K562 (cell line): ENCODE data around the gene TASP1. TPM values are rescaled to one million over a fixed set of nuclear protein-coding genes. Genes with fewer than 3 reads are reported as not detected.

Experiments used
- ATAC-seq: fragments of 200-7000 bp; cut with Tn5 transposase; 3 replicates; pipeline ENCODE4 v1.9.1; 2020; ENCODE audit warnings: moderate library complexity
- BruUV-seq: library from RNA; stranded (reverse); fragments of 400-500 nt; replicated peaks from 2 replicates; lab custom pipeline; 2021; lab: Mats Ljungman, UMichigan
- CTCF ChIA-PET: fragments of 300-600 bp; formaldehyde crosslinking; extraction: SDS; loops from one replicate; lab custom pipeline; 2021; ENCODE audit warnings: low intra/inter-chr PET ratio; lab: Yijun Ruan, JAX
- POLR2A ChIA-PET: fragments of 300-600, 350-650 bp; sonication (Branson Sonifier 250); formaldehyde crosslinking; extraction: SDS; loops from one replicate; lab custom pipeline; 2021; ENCODE audit warnings: antibody characterized with exemption, inconsistent platforms; lab: Yijun Ruan, JAX
- DNase-seq, 4 experiments: peaks; one replicate each; pipeline versions ENCODE4 v3.0.0 to v3.0.0-alpha.2; 2011 to 2018; ENCODE audit warnings: low spot score in 3 of 4, mixed read lengths in 3 of 4; ENCODE audit errors: extremely low read depth in 1 of 4
- FAIRE-seq: peaks from 2 replicates; lab custom pipeline; 2011; peaks lifted over from hg19 to GRCh38; lab: Jason Lieb, UNC
- H2AFZ ChIP-seq: 2 replicates; pipeline ENCODE4 v1.6.0; 2011; ENCODE audit warnings: low read depth, low read length, control low read depth, inconsistent platforms
- H3K27ac ChIP-seq: fragments of 200-600 bp; 3 replicates; pipeline ENCODE4 v1.8.0; 2011; ENCODE audit warnings: low read depth, mild to moderate bottlenecking, control low read depth, inconsistent platforms, low read length, moderate library complexity, mixed read lengths; ENCODE audit errors: extremely low read depth
- H3K27me3 ChIP-seq, 2 experiments: fragments of 300-600 bp in 1 of 2; 2 replicates in 1 of 2; 3 replicates in 1 of 2; pipeline versions ENCODE4 v1.6.0 to v1.8.0; 2011; ENCODE audit warnings: inconsistent platforms in 2 of 2, low read length in 2 of 2, mild to moderate bottlenecking in 1 of 2, mixed read lengths in 1 of 2, moderate library complexity in 1 of 2; ENCODE audit not compliant: control insufficient read depth in 2 of 2, insufficient read depth in 2 of 2
- H3K36me3 ChIP-seq: fragments of 300-600 bp; 3 replicates; pipeline ENCODE4 v1.8.0; 2011; ENCODE audit warnings: mild to moderate bottlenecking, low read length, inconsistent platforms; ENCODE audit not compliant: control insufficient read depth, insufficient read depth
- H3K4me1 ChIP-seq, 2 experiments: fragments of 200-600 bp in 1 of 2; replicated peaks in 1 of 2; 2 replicates in 1 of 2; 3 replicates in 1 of 2; pipeline versions ENCODE4 v1.5.1 to v1.8.0; 2011; ENCODE audit warnings: inconsistent platforms in 2 of 2, low read length in 2 of 2, mild to moderate bottlenecking in 1 of 2, mixed read lengths in 1 of 2, moderate library complexity in 1 of 2; ENCODE audit not compliant: control insufficient read depth in 2 of 2, insufficient read depth in 2 of 2
- H3K4me2 ChIP-seq: 2 replicates; pipeline ENCODE4 v1.6.1; 2011; ENCODE audit warnings: low read length, control low read depth, inconsistent platforms, mixed read lengths; ENCODE audit not compliant: insufficient read depth
- H3K4me3 ChIP-seq: fragments of 200-600 bp; sonication (generic), shearing (Covaris generic); 2 replicates; pipeline ENCODE4 v1.5.1; 2016; ENCODE audit warnings: control low read depth, inconsistent platforms
- H3K79me2 ChIP-seq: fragments of 200-600 bp; 3 replicates; pipeline ENCODE4 v1.8.0; 2011; ENCODE audit warnings: low read length, inconsistent platforms; ENCODE audit not compliant: control insufficient read depth, insufficient read depth
- H3K9ac ChIP-seq, 2 experiments: 2 replicates each; pipeline versions ENCODE4 v1.6.0 to v1.6.1; 2011; ENCODE audit warnings: low read depth in 2 of 2, low read length in 2 of 2, control low read depth in 1 of 2, inconsistent platforms in 1 of 2, mild to moderate bottlenecking in 1 of 2, mixed read lengths in 1 of 2; ENCODE audit not compliant: insufficient read depth in 1 of 2
- H3K9me1 ChIP-seq: one replicate; pipeline ENCODE4 v1.6.0; 2011; ENCODE audit warnings: inconsistent platforms, mild to moderate bottlenecking, low read length, moderate library complexity; ENCODE audit not compliant: control insufficient read depth, insufficient read depth
- H3K9me3 ChIP-seq: replicated peaks from 2 replicates; pipeline ENCODE4 v1.5.1; 2011; ENCODE audit warnings: low read depth, low read length, inconsistent platforms; ENCODE audit not compliant: control insufficient read depth, insufficient read depth
- H4K20me1 ChIP-seq: replicated peaks from 2 replicates; pipeline ENCODE4 v1.6.1; 2011; ENCODE audit warnings: low read length, inconsistent platforms, mixed read lengths; ENCODE audit not compliant: control insufficient read depth, insufficient read depth
- C11orf30 ChIP-seq: fragments of 450-650 bp; IDR thresholded peaks from 2 replicates; pipeline ENCODE4 v1.6.1; 2016; ENCODE audit warnings: low read depth, mild to moderate bottlenecking
- MAFF ChIP-seq: IDR thresholded peaks from 2 replicates; pipeline ENCODE4 v1.6.1; 2012; ENCODE audit warnings: low read length, improper control_type of control experiment
- MYBL2 ChIP-seq, 2 experiments: fragments of 450-650 bp in 1 of 2; sonication (generic) in 1 of 2; formaldehyde crosslinking in 1 of 2; IDR thresholded peaks; 2 replicates each; pipeline versions ENCODE4 v1.6.1 to v1.8.1; 2017 to 2022; ENCODE audit warnings: borderline replicate concordance in 1 of 2, inconsistent platforms in 1 of 2, low read depth in 1 of 2, mild to moderate bottlenecking in 1 of 2, missing genetic modification reagents in 1 of 2, moderate library complexity in 1 of 2
- SP1 ChIP-seq: sonication (generic); formaldehyde crosslinking; IDR thresholded peaks from 2 replicates; pipeline ENCODE4 v1.8.1; 2022; ENCODE audit warnings: mild to moderate bottlenecking, missing genetic modification reagents
- SREBF1 ChIP-seq: fragments of 150-350 bp; IDR thresholded peaks from 2 replicates; pipeline ENCODE4 v1.6.1; 2014; ENCODE audit warnings: antibody characterized with exemption, low read depth, low read length, borderline replicate concordance
- XRCC5 ChIP-seq: fragments of 200-400 bp; formaldehyde crosslinking; IDR thresholded peaks from 2 replicates; pipeline ENCODE4 v1.6.1; 2017; ENCODE audit warnings: low read depth, mild to moderate bottlenecking, low read length
- YBX1 ChIP-seq: fragments of 450-650 bp; IDR thresholded peaks from 2 replicates; pipeline ENCODE4 v1.7.1; 2016; ENCODE audit warnings: mild to moderate bottlenecking
- ZNF444 ChIP-seq: fragments of 250-450 bp; sonication (Bioruptor Pico); IDR thresholded peaks from 2 replicates; pipeline ENCODE4 v1.4.0; 2020; ENCODE audit warnings: mild to moderate bottlenecking, moderate library complexity
- ZNF699 ChIP-seq: fragments of 250-450 bp; sonication (Bioruptor Pico); IDR thresholded peaks from 2 replicates; pipeline ENCODE4 v1.8.0; 2021; ENCODE audit warnings: mild to moderate bottlenecking, moderate library complexity; ENCODE audit not compliant: insufficient replicate concordance
- WGBS: fragments of 100-300 bp; shearing (Covaris generic); methylation state at CpG from one replicate; pipeline ENCODE4 v1.1.6; 2016; ENCODE audit warnings: low coverage, mixed read lengths; ENCODE audit not compliant: insufficient coverage; ENCODE audit errors: missing lambda C conversion rate; 5-methylcytosine and 5-hydroxymethylcytosine counted together
- in situ Hi-C: fragments of 300-500 bp; cut with MboI; formaldehyde crosslinking; loops from 4 replicates; pipeline ENCODE4 v1.15.0; 2018; ENCODE audit warnings: inconsistent platforms, mixed read lengths
- intact Hi-C: fragments of 100-400 bp; cut with micrococcal nuclease; formaldehyde crosslinking; loops from 2 replicates; pipeline ENCODE4 v1.14.2; 2022
- polyA plus RNA-seq, 8 experiments: library from polyadenylated mRNA; depleted of rRNA in 4 of 8; stranded (reverse) in 5 of 8; unstranded in 3 of 8; fragments of >200 nt; fragmentation: Nextera tagmentation in 2 of 8; fragmentation: Illumina TruSeq in 1 of 8; extraction: Ambion mirVana in 2 of 8; extraction: Trizol in 1 of 8; gene quantifications; 2 replicates each; pipeline versions ENCODE4 v1.2.1 to v1.2.3, GENCODE V29; 2011 to 2014; ENCODE audit warnings: inconsistent platforms in 1 of 8, missing spikeins in 1 of 8
- total RNA-seq, 7 experiments: library from RNA; depleted of rRNA in 6 of 7; stranded (reverse); fragments of >200 nt in 6 of 7; fragmentation: Illumina TruSeq in 2 of 7; extraction: Trizol in 2 of 7; gene quantifications; 2 replicates each; pipeline versions ENCODE4 v1.2.1 to v1.2.3, GENCODE V29; 2011 to 2021; ENCODE audit warnings: low replicate concordance in 1 of 7
- TF ChIP-seq, protein P1 (sequence below): fragments of 150-350 bp; conservative IDR thresholded peaks from 2 replicates; pipeline ENCODE4 v1.6.1; 2014; ENCODE audit warnings: low read length
- TF ChIP-seq, protein P2 (sequence below): fragments of 450-650 bp; IDR thresholded peaks from 2 replicates; pipeline ENCODE4 v1.6.1; 2017; ENCODE audit warnings: antibody characterized with exemption
- TF ChIP-seq, protein P3 (sequence below): sonication (generic); formaldehyde crosslinking; IDR thresholded peaks from 2 replicates; pipeline ENCODE4 v1.8.1; 2023; ENCODE audit warnings: mild to moderate bottlenecking, missing genetic modification reagents
- TF ChIP-seq, protein P4 (sequence below): fragments of 250-450 bp; sonication (Bioruptor Pico); IDR thresholded peaks from 2 replicates; pipeline ENCODE4 v1.5.0; 2020; ENCODE audit warnings: mild to moderate bottlenecking, borderline replicate concordance

TASP1 gene
- total and polyA plus RNA-seq, 9 of the 15 experiments (the other 6 are each of a cell fraction or from before 2014, with no cell fraction given), result 3.7 to 10.6 (median 6.4) TPM

- no peak for DNase-seq
- ChIA-PET POLR2A (no interaction called here), CTCF (no interaction called here)
- ATAC-seq, result no peak
- Histone ChIP-seq H3K4me1 (no peaks in the 10 kb centered on the region; a peak in 1 of 5 replicates), H3K9me3 (no peaks in the 10 kb centered on the region), H3K9ac (no peak overlapping the region), H3K36me3 (no peaks in the 10 kb centered on the region), H3K9me1 (no peaks in the 10 kb centered on the region), H3K79me2 (no peaks in the 10 kb centered on the region), H4K20me1 (no peaks in the 10 kb centered on the region), H3K27me3 (no peaks in the 10 kb centered on the region), H2AFZ (no peak overlapping the region), H3K4me3 (no peak overlapping the region), H3K27ac (no peak overlapping the region), H3K4me2 (no peak overlapping the region)
- FAIRE-seq, result no peak
- in situ Hi-C loops (no loop called here), intact Hi-C loops (no loop called here)
- no TSS peak for BruUV-seq
- WGBS, result 19% methylated on average over 2 of the region's 2 CpGs
- no peak for TF ChIP-seq SP1
- TF ChIP-seq, protein P1, sequence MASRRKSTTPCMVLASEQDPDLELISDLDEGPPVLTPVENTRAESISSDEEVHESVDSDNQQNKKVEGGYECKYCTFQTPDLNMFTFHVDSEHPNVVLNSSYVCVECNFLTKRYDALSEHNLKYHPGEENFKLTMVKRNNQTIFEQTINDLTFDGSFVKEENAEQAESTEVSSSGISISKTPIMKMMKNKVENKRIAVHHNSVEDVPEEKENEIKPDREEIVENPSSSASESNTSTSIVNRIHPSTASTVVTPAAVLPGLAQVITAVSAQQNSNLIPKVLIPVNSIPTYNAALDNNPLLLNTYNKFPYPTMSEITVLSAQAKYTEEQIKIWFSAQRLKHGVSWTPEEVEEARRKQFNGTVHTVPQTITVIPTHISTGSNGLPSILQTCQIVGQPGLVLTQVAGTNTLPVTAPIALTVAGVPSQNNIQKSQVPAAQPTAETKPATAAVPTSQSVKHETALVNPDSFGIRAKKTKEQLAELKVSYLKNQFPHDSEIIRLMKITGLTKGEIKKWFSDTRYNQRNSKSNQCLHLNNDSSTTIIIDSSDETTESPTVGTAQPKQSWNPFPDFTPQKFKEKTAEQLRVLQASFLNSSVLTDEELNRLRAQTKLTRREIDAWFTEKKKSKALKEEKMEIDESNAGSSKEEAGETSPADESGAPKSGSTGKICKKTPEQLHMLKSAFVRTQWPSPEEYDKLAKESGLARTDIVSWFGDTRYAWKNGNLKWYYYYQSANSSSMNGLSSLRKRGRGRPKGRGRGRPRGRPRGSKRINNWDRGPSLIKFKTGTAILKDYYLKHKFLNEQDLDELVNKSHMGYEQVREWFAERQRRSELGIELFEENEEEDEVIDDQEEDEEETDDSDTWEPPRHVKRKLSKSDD, result no peak
- no peak for TF ChIP-seq MAFF
- no peak for TF ChIP-seq MYBL2 (IDR thresholded peaks at IDR 0.05; ENCODE audit: low read depth)
- TF ChIP-seq MYBL2 (CRISPR knock-in tag; IDR thresholded peaks at IDR 0.05; ENCODE audit: borderline replicate concordance), result no peak
- no peak for TF ChIP-seq XRCC5
- no peak for TF ChIP-seq ZNF444 (CRISPR knock-in tag)
- TF ChIP-seq, protein P2, sequence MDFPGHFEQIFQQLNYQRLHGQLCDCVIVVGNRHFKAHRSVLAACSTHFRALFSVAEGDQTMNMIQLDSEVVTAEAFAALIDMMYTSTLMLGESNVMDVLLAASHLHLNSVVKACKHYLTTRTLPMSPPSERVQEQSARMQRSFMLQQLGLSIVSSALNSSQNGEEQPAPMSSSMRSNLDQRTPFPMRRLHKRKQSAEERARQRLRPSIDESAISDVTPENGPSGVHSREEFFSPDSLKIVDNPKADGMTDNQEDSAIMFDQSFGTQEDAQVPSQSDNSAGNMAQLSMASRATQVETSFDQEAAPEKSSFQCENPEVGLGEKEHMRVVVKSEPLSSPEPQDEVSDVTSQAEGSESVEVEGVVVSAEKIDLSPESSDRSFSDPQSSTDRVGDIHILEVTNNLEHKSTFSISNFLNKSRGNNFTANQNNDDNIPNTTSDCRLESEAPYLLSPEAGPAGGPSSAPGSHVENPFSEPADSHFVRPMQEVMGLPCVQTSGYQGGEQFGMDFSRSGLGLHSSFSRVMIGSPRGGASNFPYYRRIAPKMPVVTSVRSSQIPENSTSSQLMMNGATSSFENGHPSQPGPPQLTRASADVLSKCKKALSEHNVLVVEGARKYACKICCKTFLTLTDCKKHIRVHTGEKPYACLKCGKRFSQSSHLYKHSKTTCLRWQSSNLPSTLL, result no peak
- no peak for TF ChIP-seq YBX1
- TF ChIP-seq, protein P3, sequence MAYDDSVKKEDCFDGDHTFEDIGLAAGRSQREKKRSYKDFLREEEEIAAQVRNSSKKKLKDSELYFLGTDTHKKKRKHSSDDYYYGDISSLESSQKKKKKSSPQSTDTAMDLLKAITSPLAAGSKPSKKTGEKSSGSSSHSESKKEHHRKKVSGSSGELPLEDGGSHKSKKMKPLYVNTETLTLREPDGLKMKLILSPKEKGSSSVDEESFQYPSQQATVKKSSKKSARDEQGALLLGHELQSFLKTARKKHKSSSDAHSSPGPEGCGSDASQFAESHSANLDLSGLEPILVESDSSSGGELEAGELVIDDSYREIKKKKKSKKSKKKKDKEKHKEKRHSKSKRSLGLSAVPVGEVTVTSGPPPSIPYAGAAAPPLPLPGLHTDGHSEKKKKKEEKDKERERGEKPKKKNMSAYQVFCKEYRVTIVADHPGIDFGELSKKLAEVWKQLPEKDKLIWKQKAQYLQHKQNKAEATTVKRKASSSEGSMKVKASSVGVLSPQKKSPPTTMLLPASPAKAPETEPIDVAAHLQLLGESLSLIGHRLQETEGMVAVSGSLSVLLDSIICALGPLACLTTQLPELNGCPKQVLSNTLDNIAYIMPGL (CRISPR knock-in tag), result no peak
- no peak for TF ChIP-seq ZNF699 (CRISPR knock-in tag)
- TF ChIP-seq C11orf30, result no peak
- TF ChIP-seq SREBF1, result no peak
- TF ChIP-seq, protein P4, sequence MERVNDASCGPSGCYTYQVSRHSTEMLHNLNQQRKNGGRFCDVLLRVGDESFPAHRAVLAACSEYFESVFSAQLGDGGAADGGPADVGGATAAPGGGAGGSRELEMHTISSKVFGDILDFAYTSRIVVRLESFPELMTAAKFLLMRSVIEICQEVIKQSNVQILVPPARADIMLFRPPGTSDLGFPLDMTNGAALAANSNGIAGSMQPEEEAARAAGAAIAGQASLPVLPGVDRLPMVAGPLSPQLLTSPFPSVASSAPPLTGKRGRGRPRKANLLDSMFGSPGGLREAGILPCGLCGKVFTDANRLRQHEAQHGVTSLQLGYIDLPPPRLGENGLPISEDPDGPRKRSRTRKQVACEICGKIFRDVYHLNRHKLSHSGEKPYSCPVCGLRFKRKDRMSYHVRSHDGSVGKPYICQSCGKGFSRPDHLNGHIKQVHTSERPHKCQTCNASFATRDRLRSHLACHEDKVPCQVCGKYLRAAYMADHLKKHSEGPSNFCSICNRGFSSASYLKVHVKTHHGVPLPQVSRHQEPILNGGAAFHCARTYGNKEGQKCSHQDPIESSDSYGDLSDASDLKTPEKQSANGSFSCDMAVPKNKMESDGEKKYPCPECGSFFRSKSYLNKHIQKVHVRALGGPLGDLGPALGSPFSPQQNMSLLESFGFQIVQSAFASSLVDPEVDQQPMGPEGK (CRISPR knock-in tag), result no peak
These were observed 235.3 kb downstream of the TASP1 start for GRCh38 chr20:13403453-13403852.
